Neural crest cell (in vitro differentiated cells): Measurements from ENCODE around the gene EHBP1. TPM values are rescaled to one million over a fixed set of nuclear protein-coding genes. Genes with fewer than 3 reads are reported as not detected.

Experiments used
- DNase-seq: peaks from one replicate; pipeline ENCODE4 v3.0.0; 2021; ENCODE audit warnings: low read depth, mixed read lengths, low spot score
- H3K27ac Mint-ChIP-seq: one replicate; pipeline ENCODE4 v1.8.0; 2021; ENCODE audit warnings: mild to moderate bottlenecking, mixed read lengths; ENCODE audit not compliant: unreplicated experiment
- H3K27me3 Mint-ChIP-seq: 2 replicates; pipeline ENCODE4 v1.8.0; 2021; ENCODE audit warnings: low read depth, mild to moderate bottlenecking, mixed read lengths
- H3K36me3 Mint-ChIP-seq: 2 replicates; pipeline ENCODE4 v1.8.0; 2021; ENCODE audit warnings: low read depth, mild to moderate bottlenecking, mixed read lengths
- H3K4me1 Mint-ChIP-seq: 2 replicates; pipeline ENCODE4 v1.8.0; 2021; ENCODE audit warnings: mixed read lengths
- H3K4me3 Mint-ChIP-seq: one replicate; pipeline ENCODE4 v1.8.0; 2021; ENCODE audit warnings: mild to moderate bottlenecking, mixed read lengths
- H3K9me3 Mint-ChIP-seq: 2 replicates; pipeline ENCODE4 v1.8.0; 2021; ENCODE audit warnings: mixed read lengths
- total RNA-seq: library from RNA; stranded (reverse); gene quantifications from 2 replicates; pipeline ENCODE4 v1.2.1, GENCODE V29; 2021
- TF ChIP-seq, protein P1 (sequence below): fragments of 200-600 bp; sonication (generic); conservative IDR thresholded peaks from 2 replicates; pipeline ENCODE4 v1.5.0; 2021; ENCODE audit warnings: antibody characterized with exemption, mild to moderate bottlenecking

The EHBP1 gene
- total RNA-seq, 1 donor from 2014 or later, result 42.3 TPM

DNA sequence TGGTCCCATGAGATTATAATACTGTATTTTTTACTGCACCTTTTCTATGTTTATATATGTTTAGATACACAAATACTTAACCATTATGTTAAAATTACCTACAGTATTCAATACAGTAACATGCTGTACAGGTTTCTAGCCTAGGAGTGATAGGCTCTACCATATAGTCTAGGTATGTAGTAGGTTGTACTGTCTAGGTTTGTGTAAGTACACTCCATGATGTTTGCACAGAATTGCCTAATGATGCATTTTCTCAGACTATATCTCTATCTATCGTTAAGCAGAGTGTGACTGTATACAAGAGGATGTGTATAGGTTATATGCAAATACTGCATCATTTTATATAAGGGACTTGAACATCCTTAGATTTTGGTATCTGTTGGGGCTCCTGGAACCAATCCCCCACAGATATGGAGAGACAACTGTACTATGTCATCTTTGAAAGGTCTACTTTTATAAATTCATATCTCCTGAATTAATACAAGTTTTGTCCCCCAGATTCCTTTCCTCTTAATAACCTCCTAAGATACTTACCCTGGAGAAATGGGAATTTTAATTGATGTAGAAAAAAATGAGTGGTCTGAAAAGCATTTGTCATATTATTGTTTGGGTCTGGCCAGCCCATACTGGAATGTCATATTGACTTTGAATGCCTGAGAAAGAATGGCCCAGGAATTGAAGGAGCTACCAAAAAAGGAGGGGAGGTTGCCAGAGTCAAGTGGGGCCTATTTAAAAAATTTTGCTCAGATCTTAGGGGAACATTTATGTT is 36.6 kb downstream of the EHBP1 start:
- no peak for DNase-seq
- no peak overlapping the region for H3K27ac Mint-ChIP-seq
- no peaks in the 10 kb centered on the region for H3K27me3 Mint-ChIP-seq
- no peaks in the 10 kb centered on the region for H3K9me3 Mint-ChIP-seq
- H3K4me3 Mint-ChIP-seq, result no peak overlapping the region
- no peaks in the 10 kb centered on the region for H3K36me3 Mint-ChIP-seq
- peaks cover 6% of the 10 kb centered on the region for H3K4me1 Mint-ChIP-seq
- TF ChIP-seq, protein P1, sequence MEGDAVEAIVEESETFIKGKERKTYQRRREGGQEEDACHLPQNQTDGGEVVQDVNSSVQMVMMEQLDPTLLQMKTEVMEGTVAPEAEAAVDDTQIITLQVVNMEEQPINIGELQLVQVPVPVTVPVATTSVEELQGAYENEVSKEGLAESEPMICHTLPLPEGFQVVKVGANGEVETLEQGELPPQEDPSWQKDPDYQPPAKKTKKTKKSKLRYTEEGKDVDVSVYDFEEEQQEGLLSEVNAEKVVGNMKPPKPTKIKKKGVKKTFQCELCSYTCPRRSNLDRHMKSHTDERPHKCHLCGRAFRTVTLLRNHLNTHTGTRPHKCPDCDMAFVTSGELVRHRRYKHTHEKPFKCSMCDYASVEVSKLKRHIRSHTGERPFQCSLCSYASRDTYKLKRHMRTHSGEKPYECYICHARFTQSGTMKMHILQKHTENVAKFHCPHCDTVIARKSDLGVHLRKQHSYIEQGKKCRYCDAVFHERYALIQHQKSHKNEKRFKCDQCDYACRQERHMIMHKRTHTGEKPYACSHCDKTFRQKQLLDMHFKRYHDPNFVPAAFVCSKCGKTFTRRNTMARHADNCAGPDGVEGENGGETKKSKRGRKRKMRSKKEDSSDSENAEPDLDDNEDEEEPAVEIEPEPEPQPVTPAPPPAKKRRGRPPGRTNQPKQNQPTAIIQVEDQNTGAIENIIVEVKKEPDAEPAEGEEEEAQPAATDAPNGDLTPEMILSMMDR, result no peak

DNA sequence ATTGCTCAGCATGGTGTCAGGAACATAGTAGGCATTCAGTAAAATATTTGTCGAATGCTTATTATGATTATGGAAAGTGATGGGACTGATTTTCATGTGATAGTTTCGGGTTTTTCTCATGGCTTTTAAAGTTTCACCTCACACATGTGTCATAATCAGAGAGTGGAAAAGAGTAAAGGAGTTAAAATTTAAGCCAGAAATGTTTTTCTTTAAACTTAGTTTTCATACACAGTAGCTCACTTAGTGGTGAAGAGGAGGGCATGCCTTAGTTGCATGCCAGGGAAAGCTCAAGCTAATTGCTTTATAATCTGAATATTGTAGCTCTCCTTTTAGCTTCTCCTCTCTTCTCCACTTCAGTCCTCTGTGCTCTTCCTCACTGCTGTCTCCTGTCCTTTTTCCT is 38.0 kb downstream of the EHBP1 start:
- DNase-seq, result no peak
- Mint-ChIP-seq H3K27me3 (no peaks in the 10 kb centered on the region), H3K4me1 (peaks cover 6% of the 10 kb centered on the region), H3K9me3 (no peaks in the 10 kb centered on the region), H3K36me3 (peaks cover 3% of the 10 kb centered on the region), H3K4me3 (no peak overlapping the region), H3K27ac (no peak overlapping the region)
- TF ChIP-seq, protein P1, result no peak

DNA sequence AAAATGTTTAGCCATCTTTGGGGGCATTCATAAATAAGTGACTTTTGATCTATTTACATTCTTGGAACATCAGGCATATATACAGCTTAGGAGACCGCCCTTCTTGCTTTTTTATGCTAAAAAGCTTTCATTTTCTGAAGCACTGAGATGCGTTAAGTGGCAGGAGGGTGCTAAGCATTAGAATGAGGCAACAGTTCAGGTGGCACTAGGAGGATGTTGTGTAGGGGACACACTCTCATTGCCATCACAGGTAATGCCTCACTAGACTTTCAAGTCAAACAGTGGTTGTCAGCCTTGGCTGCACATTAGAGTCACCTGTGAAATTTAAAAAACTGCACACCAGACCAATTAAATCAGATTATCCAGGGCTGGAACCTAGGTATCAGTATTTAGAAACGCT is 39.1 kb downstream of the EHBP1 start:
- no peak for DNase-seq
- no peaks in the 10 kb centered on the region for H3K27me3 Mint-ChIP-seq
- no peaks in the 10 kb centered on the region for H3K4me1 Mint-ChIP-seq
- H3K27ac Mint-ChIP-seq, result no peak overlapping the region
- no peaks in the 10 kb centered on the region for H3K9me3 Mint-ChIP-seq
- no peak overlapping the region for H3K4me3 Mint-ChIP-seq
- TF ChIP-seq, protein P1, result no peak
- H3K36me3 Mint-ChIP-seq, result peaks cover 7% of the 10 kb centered on the region

DNA sequence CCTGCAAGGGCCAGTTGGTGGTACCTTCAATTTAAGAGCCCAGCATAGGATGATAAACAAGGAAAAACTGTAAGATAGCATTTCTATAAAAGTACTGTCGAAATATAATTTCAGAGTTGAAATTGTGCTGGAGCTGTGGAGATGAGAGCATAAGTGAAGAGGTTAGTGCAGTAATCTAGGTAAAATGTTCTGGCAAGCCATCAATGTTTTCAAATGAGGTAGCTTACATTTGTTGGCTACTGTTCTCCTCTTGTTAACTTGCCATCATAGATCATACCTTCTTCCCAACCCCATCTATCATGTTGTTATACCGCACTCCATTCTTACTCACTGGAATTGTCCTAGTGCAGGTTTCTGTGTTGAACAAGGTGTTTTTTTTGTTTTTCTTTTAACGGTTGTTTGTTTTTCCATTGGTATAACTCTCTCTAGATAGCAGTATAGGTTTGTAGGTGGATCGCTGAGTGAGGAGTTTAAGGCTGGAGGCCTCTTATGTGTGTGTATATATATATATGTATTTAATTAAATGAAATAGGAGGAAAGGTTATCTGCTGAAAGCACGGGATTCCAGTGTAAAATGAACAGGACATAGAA is 40.5 kb downstream of the EHBP1 start:
- peaks cover 20% of the 10 kb centered on the region for H3K36me3 Mint-ChIP-seq
- TF ChIP-seq, protein P1, result no peak
- no peaks in the 10 kb centered on the region for H3K27me3 Mint-ChIP-seq
- no peak overlapping the region for H3K27ac Mint-ChIP-seq
- peaks cover 6% of the 10 kb centered on the region for H3K9me3 Mint-ChIP-seq
- no peak overlapping the region for H3K4me3 Mint-ChIP-seq
- DNase-seq, result no peak
- H3K4me1 Mint-ChIP-seq, result no peaks in the 10 kb centered on the region

DNA sequence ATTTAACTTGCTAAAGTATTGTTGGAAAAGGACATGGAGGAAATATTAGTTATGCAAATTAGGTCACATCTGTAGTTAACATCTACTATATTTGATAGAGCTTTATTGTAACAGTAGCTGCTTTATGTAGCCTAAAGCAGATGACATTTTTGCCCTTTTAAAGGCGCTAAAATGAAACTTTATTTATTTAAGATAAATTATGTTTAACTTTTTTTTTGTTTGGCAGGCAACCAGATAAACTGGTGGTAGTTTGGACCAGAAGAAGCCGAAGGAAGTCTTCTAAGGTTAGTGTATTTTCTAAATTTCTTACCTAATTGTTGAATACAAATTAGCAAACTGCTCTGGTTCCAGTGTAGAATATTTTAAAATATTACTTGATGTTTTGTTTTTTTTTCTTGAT is 41.7 kb downstream of the EHBP1 start:
- no peak overlapping the region for H3K4me3 Mint-ChIP-seq
- no peaks in the 10 kb centered on the region for H3K27me3 Mint-ChIP-seq
- H3K27ac Mint-ChIP-seq, result no peak overlapping the region
- H3K36me3 Mint-ChIP-seq, result peaks cover 31% of the 10 kb centered on the region
- DNase-seq, result no peak
- H3K9me3 Mint-ChIP-seq, result peaks cover 9% of the 10 kb centered on the region
- TF ChIP-seq, protein P1, result no peak
- no peaks in the 10 kb centered on the region for H3K4me1 Mint-ChIP-seq
